Left kidney (tissue), 2 donors: ENCODE results near the gene TNFSF12. TPM values are rescaled to one million over a fixed set of nuclear protein-coding genes. Genes with fewer than 3 reads are reported as not detected.

ENCODE experiments used
- DNase-seq: peaks from one replicate; pipeline ENCODE4 v3.0.0-alpha.2; 2013
- polyA plus RNA-seq: library from polyadenylated mRNA; unstranded; fragments of 120-200 nt; gene quantifications from one replicate; pipeline ENCODE4 v1.2.1, GENCODE V29; 2013; ENCODE audit not compliant: insufficient read length

TNFSF12 gene
- polyA plus RNA-seq, 1 donor, result 17.7 TPM

DNA sequence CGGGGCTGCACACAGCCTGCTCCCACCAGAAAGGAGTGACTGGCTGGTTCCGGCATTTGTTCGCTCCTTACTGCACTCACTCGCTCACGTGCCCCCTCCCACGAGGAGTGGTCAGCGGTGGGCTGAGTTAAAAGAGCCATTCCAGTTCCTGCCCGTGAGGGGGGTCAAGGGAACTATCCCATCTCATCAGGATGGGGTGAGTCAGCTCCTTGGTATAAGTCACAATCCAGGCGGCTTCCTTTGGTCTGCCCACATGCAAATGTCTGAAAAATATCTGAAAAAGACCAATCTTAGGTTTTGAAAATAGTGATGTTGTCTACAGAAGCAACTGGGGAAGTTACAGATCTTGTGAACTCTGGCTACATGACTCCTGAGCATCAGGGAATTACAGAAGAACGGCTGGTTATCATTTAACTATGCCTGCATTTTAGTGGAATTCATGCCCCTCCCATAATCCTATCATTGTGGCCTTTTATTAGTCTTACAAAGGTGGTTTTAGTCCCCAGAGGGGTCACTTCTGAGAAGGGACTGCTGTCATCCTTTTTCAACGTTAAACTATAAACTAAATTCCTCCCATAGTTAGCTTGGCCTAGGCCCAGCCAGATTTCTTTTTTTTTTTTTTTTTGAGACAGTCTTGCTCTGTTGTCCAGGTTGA is 9.8 kb upstream of the TNFSF12 start:
- no peak for DNase-seq

DNA sequence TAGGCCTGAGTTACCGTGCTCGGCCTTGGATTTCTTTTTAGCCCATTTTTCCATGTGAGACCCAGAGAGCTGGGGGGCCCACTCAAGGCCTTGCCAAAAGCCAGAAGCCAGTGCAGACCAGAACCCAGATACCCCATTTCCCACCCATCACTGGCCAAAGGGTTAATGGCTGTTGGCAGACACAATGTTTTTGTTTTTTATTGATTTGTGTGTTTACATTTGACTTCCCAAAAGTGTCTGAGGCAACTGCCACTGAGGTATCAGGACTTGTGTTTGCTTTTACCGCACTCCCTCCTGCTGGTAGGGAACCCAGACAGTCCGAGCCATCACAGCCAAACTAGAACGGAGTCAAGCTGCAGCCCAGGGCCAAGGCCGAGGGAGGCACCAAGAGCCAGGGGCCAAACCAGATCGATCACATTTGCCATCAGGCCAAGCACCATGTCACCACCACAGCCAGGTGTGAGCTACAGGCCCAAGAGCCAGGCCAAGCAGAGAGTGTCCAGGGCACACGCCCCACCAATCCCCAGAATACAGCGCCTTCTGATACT is 7.7 kb upstream of the TNFSF12 start:
- DNase-seq, result no peak

DNA sequence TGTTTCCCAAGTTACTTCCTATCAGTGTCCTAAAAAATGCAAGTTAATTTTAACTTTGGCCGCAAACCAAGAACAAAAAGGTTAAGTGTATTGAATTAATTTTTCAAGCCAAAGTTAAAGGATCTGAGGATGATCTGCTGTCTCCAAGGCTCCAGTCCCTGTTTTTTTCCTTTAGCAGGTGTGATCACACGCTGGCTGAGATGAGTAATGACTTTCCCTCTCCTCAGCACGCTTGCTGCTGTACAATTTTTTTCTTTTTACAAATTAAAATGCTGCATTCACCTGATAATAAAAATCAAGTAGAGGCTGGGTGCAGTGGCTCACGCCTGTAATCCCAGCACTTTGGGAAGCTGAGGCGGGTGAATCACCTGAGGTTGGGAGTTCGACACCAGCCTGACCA is 3.9 kb upstream of the TNFSF12 start:
- DNase-seq, result no peak

DNA sequence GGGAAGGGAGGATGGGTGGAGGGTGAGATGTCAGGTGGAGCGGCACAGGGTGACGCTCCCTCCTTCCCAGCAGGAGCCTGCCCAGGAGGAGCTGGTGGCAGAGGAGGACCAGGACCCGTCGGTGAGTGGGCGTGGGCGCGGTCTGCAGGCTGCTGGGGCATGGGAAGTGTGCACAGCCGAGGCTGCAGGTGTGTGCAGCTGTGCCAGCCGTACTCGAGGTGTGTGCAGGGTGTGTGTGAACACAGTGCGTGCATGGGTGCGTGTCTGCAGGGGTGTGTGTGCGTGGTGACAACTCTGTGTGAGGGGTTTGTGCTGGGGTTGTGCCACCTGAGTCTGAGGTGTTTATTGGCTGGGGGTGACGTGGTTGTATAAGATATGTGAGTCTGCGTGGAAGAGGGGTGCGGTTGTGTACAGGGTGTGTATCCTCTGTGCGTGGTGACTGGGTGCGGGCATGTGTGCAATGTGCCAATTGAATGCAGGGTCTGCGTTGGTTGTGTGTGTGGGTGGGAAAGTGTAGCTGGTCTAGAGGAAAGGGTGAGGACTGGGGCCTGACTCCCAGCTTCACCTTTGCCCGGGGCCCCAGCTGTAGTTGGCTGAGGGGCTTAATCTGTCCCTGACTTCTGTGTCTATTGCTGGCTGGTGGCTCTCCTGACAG is 670 bp downstream of the TNFSF12 start:
- no peak for DNase-seq

DNA sequence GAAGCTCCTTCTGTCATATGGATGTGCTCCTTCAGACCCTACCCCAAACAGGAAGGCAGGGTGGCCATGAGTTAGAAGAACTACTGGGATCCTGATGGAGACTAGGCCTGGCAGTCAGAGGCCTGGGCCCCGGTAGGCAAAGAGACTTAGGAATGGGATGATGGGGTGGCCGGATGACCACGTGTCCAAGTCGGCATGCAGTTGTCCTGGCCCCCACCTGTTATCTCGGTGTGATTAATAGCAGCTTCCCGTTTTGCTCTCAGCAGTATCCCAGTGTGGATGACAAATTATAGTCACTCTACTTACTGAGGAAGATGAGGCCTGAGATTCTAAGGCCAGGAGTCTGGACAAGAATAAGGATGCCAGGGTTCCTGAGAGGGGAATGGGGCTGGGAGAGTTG is 1.5 kb downstream of the TNFSF12 start:
- no peak for DNase-seq

DNA sequence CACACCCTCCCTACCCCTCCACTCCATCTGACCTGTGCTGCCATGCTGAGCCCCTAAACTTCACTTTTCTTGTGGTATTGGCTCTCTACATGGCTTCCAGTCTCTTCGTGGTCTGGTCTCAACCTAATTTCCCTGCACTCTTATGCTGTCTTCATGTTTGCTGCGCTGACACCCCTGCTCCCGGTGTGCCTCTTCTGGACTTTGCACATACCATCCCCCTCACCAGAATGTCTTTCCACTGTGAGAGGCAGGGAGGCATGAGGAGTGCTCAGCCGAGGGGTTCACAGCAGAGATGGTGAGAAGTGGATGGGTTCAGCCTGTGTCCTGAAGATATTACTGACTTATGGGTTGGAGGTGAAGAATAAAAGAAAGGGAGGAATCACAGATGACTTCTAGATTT is 2.5 kb downstream of the TNFSF12 start:
- DNase-seq, result no peak

DNA sequence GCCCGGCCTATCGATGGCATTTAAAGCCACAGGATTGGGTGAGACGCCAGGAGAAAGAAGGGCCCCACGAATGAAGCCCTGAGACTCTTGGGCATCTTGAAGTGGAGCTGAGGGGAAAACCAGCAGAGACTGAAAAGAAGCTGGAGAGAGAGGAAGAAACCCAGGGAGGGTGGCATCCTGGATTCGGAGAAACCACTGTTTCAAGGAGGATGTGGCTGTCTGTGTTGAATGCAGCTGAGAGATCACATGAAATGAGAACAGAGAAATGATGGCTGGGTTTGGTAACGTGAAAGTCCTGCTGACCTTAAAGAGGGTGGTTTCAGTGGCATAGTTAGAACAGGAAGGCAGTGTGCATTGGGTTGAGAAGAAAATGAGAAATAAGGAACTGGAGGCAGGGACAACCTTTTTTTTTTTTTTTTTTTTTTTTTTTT is 3.8 kb downstream of the TNFSF12 start:
- DNase-seq, result no peak

DNA sequence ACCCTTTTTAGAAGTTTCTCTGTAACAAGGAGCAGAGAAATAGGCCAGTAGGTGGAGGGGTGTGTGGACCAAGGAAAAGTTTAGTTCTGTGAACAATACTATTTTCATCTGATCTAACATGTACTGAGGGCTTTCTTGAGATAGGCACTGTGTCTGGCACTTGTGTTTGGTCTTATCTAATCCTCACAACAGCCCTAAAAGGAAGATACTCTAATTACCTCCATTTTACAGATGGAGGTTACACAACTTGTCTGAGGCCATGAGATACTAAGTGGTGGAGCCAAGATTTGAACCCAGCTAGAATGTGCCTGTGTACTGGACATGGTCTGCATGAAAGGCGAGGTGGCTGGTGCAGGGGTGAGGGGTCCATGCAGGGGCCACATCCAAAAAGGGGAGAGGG is 4.5 kb downstream of the TNFSF12 start:
- DNase-seq, result no peak

DNA sequence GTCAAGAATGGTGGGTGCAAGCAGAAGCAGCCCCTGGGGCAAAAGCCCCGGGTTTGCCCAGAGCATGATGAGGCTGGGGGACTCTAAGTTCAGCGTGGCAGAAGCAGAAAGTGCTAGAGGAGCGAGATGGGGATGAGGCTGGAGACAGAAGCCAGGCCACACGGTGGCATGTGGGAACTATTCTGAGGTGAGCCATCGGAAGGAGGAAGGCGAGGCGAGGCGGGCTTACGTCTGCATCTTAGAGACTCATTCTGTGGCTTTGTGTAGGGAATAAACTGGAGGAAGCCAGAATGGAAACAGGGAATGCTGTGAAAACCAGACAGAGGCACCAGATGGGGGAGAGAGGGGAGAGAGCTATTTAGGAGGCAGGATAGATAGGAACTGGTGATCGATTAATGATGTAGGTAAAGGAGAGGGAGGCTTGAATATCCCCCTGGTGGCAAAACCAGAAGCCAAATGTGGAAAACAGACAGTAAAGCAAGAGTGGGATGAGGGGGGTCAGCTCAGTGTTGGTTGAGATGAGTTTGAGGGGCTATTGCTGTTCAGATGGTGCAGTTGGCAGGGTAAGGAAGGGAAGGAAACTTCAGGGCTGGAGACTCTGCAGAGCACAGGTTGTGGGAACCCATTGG is 6.6 kb downstream of the TNFSF12 start:
- DNase-seq, result no peak

DNA sequence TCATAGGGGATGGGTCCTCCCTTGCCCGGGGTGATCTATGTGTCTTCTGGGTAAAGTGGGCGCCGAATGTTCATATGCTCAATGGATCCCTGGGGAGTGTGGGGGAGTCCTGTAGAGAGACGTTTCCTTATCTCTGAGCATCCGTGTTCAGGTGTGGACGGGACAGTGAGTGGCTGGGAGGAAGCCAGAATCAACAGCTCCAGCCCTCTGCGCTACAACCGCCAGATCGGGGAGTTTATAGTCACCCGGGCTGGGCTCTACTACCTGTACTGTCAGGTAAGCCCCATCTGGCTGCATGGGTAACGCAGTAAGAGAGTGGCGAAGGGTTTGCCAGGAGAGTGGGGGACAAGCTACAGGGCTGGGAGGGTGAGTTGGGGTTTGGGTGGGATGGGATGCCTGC is 7.8 kb downstream of the TNFSF12 start:
- no peak for DNase-seq

DNA sequence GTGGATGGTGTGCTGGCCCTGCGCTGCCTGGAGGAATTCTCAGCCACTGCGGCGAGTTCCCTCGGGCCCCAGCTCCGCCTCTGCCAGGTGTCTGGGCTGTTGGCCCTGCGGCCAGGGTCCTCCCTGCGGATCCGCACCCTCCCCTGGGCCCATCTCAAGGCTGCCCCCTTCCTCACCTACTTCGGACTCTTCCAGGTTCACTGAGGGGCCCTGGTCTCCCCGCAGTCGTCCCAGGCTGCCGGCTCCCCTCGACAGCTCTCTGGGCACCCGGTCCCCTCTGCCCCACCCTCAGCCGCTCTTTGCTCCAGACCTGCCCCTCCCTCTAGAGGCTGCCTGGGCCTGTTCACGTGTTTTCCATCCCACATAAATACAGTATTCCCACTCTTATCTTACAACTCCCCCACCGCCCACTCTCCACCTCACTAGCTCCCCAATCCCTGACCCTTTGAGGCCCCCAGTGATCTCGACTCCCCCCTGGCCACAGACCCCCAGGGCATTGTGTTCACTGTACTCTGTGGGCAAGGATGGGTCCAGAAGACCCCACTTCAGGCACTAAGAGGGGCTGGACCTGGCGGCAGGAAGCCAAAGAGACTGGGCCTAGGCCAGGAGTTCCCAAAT is 8.4 kb downstream of the TNFSF12 start:
- DNase-seq, result no peak

DNA sequence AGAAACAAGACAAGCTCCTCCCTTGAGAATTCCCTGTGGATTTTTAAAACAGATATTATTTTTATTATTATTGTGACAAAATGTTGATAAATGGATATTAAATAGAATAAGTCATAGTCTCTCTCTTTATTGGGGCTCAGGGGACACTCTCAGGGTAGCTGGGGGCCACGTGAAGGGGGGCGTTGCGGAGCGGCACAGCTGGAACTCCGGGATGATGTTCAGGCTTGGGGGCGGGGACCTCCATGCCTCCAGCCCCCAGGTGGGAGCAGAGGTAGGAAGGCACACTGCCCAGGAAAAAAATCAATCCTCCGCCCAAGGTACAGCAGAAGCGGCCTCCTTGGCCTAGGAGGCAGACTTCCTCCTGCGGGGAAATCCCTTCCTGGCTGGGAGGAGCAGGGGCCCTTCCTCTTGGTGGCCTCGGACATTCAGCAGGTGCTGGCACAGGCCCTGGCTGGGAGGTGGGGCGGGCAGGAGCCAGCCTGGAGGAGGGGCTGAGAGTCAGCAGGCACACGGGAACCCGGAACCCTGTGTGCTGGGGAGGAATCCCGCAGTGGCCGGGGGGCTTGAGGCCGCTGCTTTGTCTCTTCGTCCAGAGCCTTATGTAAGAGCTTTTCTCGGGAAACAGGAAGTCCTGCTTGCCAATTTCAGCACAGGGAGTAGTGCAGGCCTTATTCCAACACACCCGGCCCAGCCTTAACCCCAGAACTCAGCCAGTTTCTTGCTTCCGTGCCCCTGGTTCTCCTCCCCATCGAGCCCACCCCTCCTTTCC is 9.1 kb downstream of the TNFSF12 start:
- DNase-seq, result no peak

DNA sequence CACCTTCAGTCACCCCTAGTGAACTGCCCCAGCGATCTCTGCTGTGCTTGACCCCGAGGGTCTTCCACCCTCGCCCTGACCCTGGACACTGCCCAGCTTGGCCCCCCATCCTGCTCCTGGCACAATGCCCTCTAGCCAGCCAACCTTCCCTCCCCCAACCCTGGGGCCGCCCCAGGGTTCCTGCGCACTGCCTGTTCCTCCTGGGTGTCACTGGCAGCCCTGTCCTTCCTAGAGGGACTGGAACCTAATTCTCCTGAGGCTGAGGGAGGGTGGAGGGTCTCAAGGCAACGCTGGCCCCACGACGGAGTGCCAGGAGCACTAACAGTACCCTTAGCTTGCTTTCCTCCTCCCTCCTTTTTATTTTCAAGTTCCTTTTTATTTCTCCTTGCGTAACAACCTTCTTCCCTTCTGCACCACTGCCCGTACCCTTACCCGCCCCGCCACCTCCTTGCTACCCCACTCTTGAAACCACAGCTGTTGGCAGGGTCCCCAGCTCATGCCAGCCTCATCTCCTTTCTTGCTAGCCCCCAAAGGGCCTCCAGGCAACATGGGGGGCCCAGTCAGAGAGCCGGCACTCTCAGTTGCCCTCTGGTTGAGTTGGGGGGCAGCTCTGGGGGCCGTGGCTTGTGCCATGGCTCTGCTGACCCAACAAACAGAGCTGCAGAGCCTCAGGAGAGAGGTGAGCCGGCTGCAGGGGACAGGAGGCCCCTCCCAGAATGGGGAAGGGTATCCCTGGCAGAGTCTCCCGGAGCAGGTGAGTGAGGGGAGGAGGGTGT is 9.9 kb downstream of the TNFSF12 start, which contains the start of gene TNFSF13:
Gene TNFSF13, plus strand, starts transcription at position 207 of the 776 bp plus-strand sequence. Its CDS starts 290 bp downstream, at position 497.
- no peak for DNase-seq

DNA sequence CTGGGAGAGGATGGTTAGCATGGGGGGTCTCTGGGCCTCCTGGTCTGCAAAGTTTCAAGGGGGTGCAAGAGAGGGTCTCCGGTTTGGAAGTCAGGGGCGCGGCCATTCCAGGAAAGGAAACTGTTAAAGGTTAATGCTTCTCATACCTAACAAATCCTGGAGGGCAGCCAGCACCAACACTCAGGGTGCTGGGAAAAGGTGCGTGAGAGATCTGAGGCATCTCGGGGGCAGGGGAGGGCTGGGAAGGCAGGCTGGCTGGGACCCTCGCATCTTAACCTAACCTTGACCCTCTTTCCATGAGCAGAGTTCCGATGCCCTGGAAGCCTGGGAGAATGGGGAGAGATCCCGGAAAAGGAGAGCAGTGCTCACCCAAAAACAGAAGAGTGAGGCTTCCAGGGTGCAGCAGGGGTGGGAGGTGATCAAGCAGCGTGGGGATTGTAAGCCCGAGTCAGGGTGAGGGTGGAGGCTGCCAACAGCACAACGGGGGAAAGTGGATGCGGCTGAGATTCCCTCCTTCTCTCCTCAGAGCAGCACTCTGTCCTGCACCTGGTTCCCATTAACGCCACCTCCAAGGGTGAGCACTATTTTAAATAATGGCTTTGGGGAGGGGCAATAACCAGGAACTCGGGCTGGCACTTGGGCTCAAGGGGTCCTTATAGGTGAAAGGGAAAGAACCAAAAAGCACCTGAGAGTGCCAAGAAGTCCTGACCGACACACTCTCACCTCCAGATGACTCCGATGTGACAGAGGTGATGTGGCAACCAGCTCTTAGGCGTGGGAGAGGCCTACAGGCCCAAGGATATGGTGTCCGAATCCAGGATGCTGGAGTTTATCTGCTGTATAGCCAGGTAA is 10.7 kb downstream of the TNFSF12 start:
- DNase-seq, result no peak

DNA sequence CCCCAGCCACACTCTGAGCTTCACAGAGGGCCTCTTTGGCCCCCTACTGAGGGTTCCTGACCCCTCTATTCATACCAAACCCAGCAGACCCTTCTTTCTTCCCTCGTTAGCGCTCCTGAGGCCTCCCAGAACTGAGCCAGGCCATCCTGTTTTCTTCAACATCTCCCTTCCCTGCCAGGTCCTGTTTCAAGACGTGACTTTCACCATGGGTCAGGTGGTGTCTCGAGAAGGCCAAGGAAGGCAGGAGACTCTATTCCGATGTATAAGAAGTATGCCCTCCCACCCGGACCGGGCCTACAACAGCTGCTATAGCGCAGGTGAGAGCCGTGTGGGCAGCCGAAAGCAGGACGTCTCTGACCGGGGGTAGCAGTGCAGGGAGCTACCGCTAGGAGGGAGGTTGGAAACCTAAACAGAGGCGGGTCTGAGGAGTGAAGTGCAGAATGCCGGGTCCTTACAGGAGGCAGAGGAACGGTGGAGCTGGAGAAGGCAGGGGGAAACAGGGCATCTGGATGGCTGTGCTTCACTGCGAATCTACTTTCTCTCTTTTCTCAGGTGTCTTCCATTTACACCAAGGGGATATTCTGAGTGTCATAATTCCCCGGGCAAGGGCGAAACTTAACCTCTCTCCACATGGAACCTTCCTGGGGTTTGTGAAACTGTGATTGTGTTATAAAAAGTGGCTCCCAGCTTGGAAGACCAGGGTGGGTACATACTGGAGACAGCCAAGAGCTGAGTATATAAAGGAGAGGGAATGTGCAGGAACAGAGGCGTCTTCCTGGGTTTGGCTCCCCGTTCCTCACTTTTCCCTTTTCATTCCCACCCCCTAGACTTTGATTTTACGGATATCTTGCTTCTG is 11.5 kb downstream of the TNFSF12 start:
- DNase-seq, result no peak

DNA sequence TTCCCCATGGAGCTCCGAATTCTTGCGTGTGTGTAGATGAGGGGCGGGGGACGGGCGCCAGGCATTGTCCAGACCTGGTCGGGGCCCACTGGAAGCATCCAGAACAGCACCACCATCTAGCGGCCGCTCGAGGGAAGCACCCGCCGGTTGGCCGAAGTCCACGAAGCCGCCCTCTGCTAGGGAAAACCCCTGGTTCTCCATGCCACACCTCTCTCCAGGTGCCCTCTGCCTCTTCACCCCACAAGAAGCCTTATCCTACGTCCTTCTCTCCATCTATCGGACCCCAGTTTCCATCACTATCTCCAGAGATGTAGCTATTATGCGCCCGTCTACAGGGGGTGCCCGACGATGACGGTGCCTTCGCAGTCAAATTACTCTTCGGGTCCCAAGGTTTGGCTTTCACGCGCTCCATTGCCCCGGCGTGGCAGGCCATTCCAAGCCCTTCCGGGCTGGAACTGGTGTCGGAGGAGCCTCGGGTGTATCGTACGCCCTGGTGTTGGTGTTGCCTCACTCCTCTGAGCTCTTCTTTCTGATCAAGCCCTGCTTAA is 12.2 kb downstream of the TNFSF12 start:
- peak; percentile 87 for DNase-seq

DNA sequence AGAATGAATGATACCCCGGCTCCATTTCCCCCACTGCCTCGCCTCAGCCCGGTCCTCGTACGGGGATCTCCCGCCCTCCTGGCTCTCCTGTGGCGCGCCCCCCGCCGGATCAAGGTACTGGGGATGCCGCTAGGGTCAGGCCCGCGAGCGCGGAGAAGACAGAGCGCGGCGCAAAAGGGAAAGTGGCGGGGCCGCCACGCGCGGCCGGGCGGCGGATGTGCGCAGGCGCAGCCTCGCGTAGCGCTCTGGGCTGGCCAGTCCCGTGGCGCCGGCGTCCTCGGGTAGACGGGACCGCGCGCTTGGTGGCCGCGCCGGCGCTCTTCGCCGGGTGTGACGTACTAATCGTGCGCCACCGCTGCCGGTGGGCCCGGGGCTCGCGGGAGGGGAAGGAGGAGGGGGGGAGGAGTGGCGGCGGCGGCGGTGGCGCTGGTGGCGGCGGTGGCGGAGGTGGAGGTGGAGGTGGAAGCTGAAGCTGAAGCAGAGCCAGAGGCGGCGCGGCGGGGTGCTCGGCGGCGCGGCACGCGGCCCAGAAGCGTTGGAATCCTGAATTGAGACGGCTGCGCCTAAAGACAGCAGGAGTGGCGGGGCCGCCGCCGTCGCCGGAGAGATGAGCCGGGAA is 12.8 kb downstream of the TNFSF12 start, which contains the start of gene SENP3:
Gene SENP3, plus strand, starts transcription at position 331 of the 619 bp plus-strand sequence. CDS start 1,158 bp downstream, outside the sequence.
- DNase-seq, result peak; percentile 88

DNA sequence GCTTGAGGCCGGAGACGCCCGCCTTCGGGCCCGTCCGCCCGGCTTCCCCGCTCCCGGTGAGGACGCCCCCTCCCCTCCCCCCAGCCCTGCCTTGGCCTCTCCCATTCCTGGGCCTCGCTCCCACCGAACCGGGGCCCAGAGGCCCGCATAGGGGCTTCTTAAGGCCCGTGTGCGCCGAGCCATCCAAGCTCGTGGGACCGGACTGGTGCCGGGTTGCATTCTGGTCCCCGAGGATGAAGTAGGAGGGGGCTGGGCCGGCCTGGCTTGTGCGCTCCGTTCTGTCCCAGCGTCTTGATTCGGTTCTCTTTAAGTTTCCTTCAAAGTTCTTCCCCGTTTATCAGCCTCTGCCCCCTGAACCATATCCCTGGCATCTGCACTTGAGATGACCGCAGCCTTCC is 13.3 kb downstream of the TNFSF12 start:
- DNase-seq, result no peak
